ENCODE measurements around the gene SH3RF3. TPM values are rescaled to one million over a fixed set of nuclear protein-coding genes. Genes with fewer than 3 reads are reported as not detected.

SH3RF3 gene
- total and polyA plus RNA-seq, 2 of the 13 experiments (the other 11 are each of a cell fraction or from before 2014, with no cell fraction given): 0.04 TPM; not detected in 1

DNA sequence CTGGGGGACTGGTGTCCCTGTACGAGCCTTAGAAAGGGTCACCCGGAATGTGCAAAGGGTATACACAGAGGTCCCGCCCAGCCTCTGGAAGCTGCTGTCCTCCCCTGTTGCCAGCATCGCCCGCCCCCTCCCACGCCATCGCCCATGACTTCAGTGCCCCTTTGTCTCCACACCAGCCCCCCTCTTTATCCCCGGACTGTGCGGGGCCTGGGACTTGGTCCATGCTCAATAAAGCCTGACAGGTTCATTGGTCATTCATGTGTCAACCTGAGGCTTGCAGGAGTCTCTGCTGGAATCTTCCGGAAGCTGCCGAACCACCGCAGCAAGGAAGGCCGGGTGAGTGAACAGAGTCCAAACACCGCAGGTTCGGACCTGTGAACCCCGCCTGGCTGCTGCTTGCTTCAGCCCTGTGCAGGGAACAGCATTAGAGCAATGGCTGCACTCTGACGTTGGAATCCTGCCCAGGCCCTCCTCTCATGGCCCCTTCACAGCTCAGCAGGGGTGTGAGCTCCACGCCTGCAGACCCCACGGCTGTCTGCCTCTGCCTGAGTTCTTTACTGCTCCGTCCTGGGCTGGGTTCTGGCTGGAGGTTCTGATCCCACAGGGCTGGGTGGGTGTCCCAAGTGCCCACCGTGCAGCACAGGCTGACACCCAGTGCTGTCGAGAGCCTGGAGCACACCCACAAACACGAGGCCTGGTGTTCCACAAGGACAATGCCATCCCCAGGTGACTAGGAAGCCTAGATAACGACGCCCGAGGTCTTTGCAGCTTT is 388.3 kb downstream of the SH3RF3 start (continued):
- TF ChIP-seq KDM3A (CRISPR knock-in tag; IDR thresholded peaks at IDR 0.05; ENCODE audit: low read depth) (peak; percentile 83; the same call in 1 of the 2 replicates), ARID3A (IDR thresholded peaks at IDR 0.05; ENCODE audit: low read depth, low read length) (no peak), ZBTB1 (CRISPR knock-in tag; IDR thresholded peaks at IDR 0.05; ENCODE audit: borderline replicate concordance) (0 out of 2 replicates have a peak, but pooled peaks have one; percentile 64), KMT2B (CRISPR knock-in tag; IDR thresholded peaks at IDR 0.05) (peak; percentile 47; the same call in 1 of the 2 replicates), ZNF256 (CRISPR knock-in tag; conservative IDR thresholded peaks at IDR 0.05) (0 out of 2 replicates have a peak, but pooled peaks have one; percentile 73), TCF12 (IDR thresholded peaks at IDR 0.05) (no peak), TCF12 (CRISPR knock-in tag; IDR thresholded peaks at IDR 0.05) (0 out of 2 replicates have a peak, but pooled peaks have one; percentile 54), ZNF430 (CRISPR knock-in tag; IDR thresholded peaks at IDR 0.05) (0 out of 2 replicates have a peak, but pooled peaks have one; percentile 26), RXRB (CRISPR knock-in tag; IDR thresholded peaks at IDR 0.05; ENCODE audit: borderline replicate concordance) (0 out of 2 replicates have a peak, but pooled peaks have one; percentile 12), SP140L (CRISPR knock-in tag; IDR thresholded peaks at IDR 0.05; ENCODE audit: borderline replicate concordance) (no peak), RERE (CRISPR knock-in tag; IDR thresholded peaks at IDR 0.05; ENCODE audit: low read depth) (no peak), ZNF768 (CRISPR knock-in tag; IDR thresholded peaks at IDR 0.05) (no peak)
- TF ChIP-seq, protein P1, sequence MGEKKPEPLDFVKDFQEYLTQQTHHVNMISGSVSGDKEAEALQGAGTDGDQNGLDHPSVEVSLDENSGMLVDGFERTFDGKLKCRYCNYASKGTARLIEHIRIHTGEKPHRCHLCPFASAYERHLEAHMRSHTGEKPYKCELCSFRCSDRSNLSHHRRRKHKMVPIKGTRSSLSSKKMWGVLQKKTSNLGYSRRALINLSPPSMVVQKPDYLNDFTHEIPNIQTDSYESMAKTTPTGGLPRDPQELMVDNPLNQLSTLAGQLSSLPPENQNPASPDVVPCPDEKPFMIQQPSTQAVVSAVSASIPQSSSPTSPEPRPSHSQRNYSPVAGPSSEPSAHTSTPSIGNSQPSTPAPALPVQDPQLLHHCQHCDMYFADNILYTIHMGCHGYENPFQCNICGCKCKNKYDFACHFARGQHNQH (CRISPR knock-in tag; IDR thresholded peaks at IDR 0.05): 0 out of 2 replicates have a peak, but pooled peaks have one; percentile 25
- TF ChIP-seq, protein P2, sequence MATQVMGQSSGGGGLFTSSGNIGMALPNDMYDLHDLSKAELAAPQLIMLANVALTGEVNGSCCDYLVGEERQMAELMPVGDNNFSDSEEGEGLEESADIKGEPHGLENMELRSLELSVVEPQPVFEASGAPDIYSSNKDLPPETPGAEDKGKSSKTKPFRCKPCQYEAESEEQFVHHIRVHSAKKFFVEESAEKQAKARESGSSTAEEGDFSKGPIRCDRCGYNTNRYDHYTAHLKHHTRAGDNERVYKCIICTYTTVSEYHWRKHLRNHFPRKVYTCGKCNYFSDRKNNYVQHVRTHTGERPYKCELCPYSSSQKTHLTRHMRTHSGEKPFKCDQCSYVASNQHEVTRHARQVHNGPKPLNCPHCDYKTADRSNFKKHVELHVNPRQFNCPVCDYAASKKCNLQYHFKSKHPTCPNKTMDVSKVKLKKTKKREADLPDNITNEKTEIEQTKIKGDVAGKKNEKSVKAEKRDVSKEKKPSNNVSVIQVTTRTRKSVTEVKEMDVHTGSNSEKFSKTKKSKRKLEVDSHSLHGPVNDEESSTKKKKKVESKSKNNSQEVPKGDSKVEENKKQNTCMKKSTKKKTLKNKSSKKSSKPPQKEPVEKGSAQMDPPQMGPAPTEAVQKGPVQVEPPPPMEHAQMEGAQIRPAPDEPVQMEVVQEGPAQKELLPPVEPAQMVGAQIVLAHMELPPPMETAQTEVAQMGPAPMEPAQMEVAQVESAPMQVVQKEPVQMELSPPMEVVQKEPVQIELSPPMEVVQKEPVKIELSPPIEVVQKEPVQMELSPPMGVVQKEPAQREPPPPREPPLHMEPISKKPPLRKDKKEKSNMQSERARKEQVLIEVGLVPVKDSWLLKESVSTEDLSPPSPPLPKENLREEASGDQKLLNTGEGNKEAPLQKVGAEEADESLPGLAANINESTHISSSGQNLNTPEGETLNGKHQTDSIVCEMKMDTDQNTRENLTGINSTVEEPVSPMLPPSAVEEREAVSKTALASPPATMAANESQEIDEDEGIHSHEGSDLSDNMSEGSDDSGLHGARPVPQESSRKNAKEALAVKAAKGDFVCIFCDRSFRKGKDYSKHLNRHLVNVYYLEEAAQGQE (IDR thresholded peaks at IDR 0.05; ENCODE audit: borderline replicate concordance in 1 of 2, low read depth in 1 of 2, low read length in 2 of 2): no peak
- TF ChIP-seq, protein P3, sequence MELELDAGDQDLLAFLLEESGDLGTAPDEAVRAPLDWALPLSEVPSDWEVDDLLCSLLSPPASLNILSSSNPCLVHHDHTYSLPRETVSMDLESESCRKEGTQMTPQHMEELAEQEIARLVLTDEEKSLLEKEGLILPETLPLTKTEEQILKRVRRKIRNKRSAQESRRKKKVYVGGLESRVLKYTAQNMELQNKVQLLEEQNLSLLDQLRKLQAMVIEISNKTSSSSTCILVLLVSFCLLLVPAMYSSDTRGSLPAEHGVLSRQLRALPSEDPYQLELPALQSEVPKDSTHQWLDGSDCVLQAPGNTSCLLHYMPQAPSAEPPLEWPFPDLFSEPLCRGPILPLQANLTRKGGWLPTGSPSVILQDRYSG (CRISPR knock-in tag; IDR thresholded peaks at IDR 0.05): peak; percentile 79; the same call in 1 of the 2 replicates
